ENCODE results near the gene ZNF580. TPM values are rescaled to one million over a fixed set of nuclear protein-coding genes. Genes with fewer than 3 reads are reported as not detected.

ZNF580 gene
- total RNA-seq, 1 experiment from 2014 or later = 38.5 TPM

GRCh38 chr19:55642153-55643002 lies 1.6 kb downstream of the ZNF580 start:
- POLR2A ChIA-PET = interaction anchor here (0.5 to 1.9 kb wide), 4 partner anchors 8 to 486 kb away, joined by 5 to 14 read pairs (median 6); partner anchors contain the start of gene U2AF2
- BruUV-seq (replicated peaks) = no TSS peak

GRCh38 chr19:55643003-55643886 lies 2.4 kb downstream of the ZNF580 start, which contains the start of gene ZNF581:
TSS of gene ZNF581 (plus strand) at chr19:55643649. CDS start at chr19:55644572, 923 bp downstream.
- Mint-ChIP-seq H3K4me3 (ENCODE audit: unreplicated experiment) (peak within 1 kb of the TSS; percentile 86), H3K27ac (ENCODE audit: unreplicated experiment) (peak within 1 kb of the TSS; percentile 95), H3K4me1 (ENCODE audit: low read depth, unreplicated experiment) (peaks cover 37% of the 10 kb centered on the region), H3K9me3 (ENCODE audit: unreplicated experiment) (no peaks in the 10 kb centered on the region), H3K27me3 (ENCODE audit: insufficient read depth, unreplicated experiment) (no peaks in the 10 kb centered on the region), H3K36me3 (ENCODE audit: insufficient read depth, unreplicated experiment) (peaks cover 90% of the 10 kb centered on the region)
- peak; percentile 87 to 89 for DNase-seq
- TF ChIP-seq, protein P1, sequence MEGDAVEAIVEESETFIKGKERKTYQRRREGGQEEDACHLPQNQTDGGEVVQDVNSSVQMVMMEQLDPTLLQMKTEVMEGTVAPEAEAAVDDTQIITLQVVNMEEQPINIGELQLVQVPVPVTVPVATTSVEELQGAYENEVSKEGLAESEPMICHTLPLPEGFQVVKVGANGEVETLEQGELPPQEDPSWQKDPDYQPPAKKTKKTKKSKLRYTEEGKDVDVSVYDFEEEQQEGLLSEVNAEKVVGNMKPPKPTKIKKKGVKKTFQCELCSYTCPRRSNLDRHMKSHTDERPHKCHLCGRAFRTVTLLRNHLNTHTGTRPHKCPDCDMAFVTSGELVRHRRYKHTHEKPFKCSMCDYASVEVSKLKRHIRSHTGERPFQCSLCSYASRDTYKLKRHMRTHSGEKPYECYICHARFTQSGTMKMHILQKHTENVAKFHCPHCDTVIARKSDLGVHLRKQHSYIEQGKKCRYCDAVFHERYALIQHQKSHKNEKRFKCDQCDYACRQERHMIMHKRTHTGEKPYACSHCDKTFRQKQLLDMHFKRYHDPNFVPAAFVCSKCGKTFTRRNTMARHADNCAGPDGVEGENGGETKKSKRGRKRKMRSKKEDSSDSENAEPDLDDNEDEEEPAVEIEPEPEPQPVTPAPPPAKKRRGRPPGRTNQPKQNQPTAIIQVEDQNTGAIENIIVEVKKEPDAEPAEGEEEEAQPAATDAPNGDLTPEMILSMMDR (IDR thresholded peaks at IDR 0.05; ENCODE audit: insufficient read depth in 1 of 2, low read depth in 1 of 2, low read length in 1 of 2, severe bottlenecking in 1 of 2, unreplicated experiment in 1 of 2) = no peak
- H3K4me1 ChIP-seq = peaks cover 9% of the 10 kb centered on the region; the same call in 1 of the 2 replicates
- H3K9me3 ChIP-seq = no peaks in the 10 kb centered on the region
- intact Hi-C loops (cut with micrococcal nuclease; ENCODE audit: unreplicated experiment) = no loop called here
- ChIA-PET CTCF (interaction anchor here (1.0 to 1.9 kb wide), 3 partner anchors 9 to 11 kb away, joined by 3 to 11 read pairs (median 8); partner anchors contain the start of gene U2AF2), POLR2A (interaction anchor here (1.2 to 1.9 kb wide), 2 partner anchors 9 to 11 kb away, joined by 5 to 14 read pairs; partner anchors contain the start of gene U2AF2)
- no peaks in the 10 kb centered on the region for H3K36me3 ChIP-seq (ENCODE audit: control insufficient read depth, insufficient read depth, low read length)
- H3K4me3 ChIP-seq (ENCODE audit: low read depth, low read length) = peak within 1 kb of the TSS; percentile 84
- no peaks in the 10 kb centered on the region for H3K27me3 ChIP-seq (replicated peaks; ENCODE audit: control insufficient read depth, insufficient read depth, low read length)
- BruUV-seq (replicated peaks) = no TSS peak

More at GRCh38 chr19:55642153-55643002, 1.6 kb downstream of the ZNF580 start:
- Histone ChIP-seq H3K36me3 (ENCODE audit: control insufficient read depth, insufficient read depth, low read length) (0 out of 2 replicates have a peak, but pooled peaks cover 2% of the 10 kb centered on the region), H3K9me3 (no peaks in the 10 kb centered on the region), H3K4me3 (ENCODE audit: low read depth, low read length) (peak overlapping the region; percentile 84), H3K4me1 (peaks cover 9% of the 10 kb centered on the region; the same call in 1 of the 2 replicates), H3K27me3 (replicated peaks; ENCODE audit: control insufficient read depth, insufficient read depth, low read length) (no peaks in the 10 kb centered on the region)
- Mint-ChIP-seq H3K27ac (ENCODE audit: unreplicated experiment) (peak overlapping the region; percentile 95), H3K27me3 (ENCODE audit: insufficient read depth, unreplicated experiment) (no peaks in the 10 kb centered on the region), H3K9me3 (ENCODE audit: unreplicated experiment) (no peaks in the 10 kb centered on the region), H3K4me3 (ENCODE audit: unreplicated experiment) (peak overlapping the region; percentile 86), H3K36me3 (ENCODE audit: insufficient read depth, unreplicated experiment) (peaks cover 93% of the 10 kb centered on the region), H3K4me1 (ENCODE audit: low read depth, unreplicated experiment) (peaks cover 37% of the 10 kb centered on the region)
- DNase-seq = peak; percentile 47 to 53
- CTCF ChIA-PET = interaction anchor here (0.6 to 1.9 kb wide), 5 partner anchors 8 to 542 kb away, joined by 3 to 11 read pairs (median 4); partner anchors contain the start of gene U2AF2
- intact Hi-C loops (cut with micrococcal nuclease; ENCODE audit: unreplicated experiment) = no loop called here
- TF ChIP-seq, protein P1 (IDR thresholded peaks at IDR 0.05; ENCODE audit: insufficient read depth in 1 of 2, low read depth in 1 of 2, low read length in 1 of 2, severe bottlenecking in 1 of 2, unreplicated experiment in 1 of 2) = no peak

DNA sequence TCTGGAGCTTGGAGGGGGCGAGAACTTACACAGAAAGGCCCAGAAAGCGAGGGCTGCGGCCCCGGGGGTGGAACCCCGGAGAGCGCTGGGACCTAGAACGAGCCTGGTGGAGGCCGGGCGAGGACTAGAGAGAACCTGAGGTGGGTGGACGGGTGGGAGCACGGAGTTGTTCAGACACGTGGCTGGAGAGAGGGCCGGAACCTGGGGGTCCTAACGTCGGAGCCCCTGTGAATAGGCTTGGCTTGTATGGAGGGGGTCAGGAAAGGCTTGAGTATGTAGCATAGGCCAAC lies 3.0 kb downstream of the ZNF580 start:
- no peak for DNase-seq
- ChIA-PET CTCF (no interaction called here), POLR2A (no interaction called here)
- no peaks in the 10 kb centered on the region for H3K27me3 Mint-ChIP-seq (ENCODE audit: insufficient read depth, unreplicated experiment)
- peaks cover 92% of the 10 kb centered on the region for H3K36me3 Mint-ChIP-seq (ENCODE audit: insufficient read depth, unreplicated experiment)
- BruUV-seq (replicated peaks) = no TSS peak
- peaks cover 36% of the 10 kb centered on the region for H3K4me1 Mint-ChIP-seq (ENCODE audit: low read depth, unreplicated experiment)
- peak overlapping the region; percentile 86 for H3K4me3 Mint-ChIP-seq (ENCODE audit: unreplicated experiment)
- Histone ChIP-seq H3K36me3 (ENCODE audit: control insufficient read depth, insufficient read depth, low read length) (no peaks in the 10 kb centered on the region), H3K4me1 (peaks cover 12% of the 10 kb centered on the region; the same call in 1 of the 2 replicates), H3K27me3 (replicated peaks; ENCODE audit: control insufficient read depth, insufficient read depth, low read length) (no peaks in the 10 kb centered on the region), H3K9me3 (no peaks in the 10 kb centered on the region), H3K4me3 (ENCODE audit: low read depth, low read length) (peak overlapping the region; percentile 84)
- TF ChIP-seq, protein P1 (IDR thresholded peaks at IDR 0.05; ENCODE audit: insufficient read depth in 1 of 2, low read depth in 1 of 2, low read length in 1 of 2, severe bottlenecking in 1 of 2, unreplicated experiment in 1 of 2) = no peak
- intact Hi-C loops (cut with micrococcal nuclease; ENCODE audit: unreplicated experiment) = no loop called here
- peak overlapping the region; percentile 95 for H3K27ac Mint-ChIP-seq (ENCODE audit: unreplicated experiment)
- H3K9me3 Mint-ChIP-seq (ENCODE audit: unreplicated experiment) = no peaks in the 10 kb centered on the region

Data from Caco-2 (cell line).